Heart left ventricle (tissue), 16 donors: ENCODE measurements around the gene PLK1. TPM values are rescaled to one million over a fixed set of nuclear protein-coding genes. Genes with fewer than 3 reads are reported as not detected.
A peak's percentile ranks its signal among the peaks of the same experiment; 100 is the strongest.

Source experiments
- ATAC-seq, 4 donors: fragments of 200-7000 bp; cut with Tn5 transposase; one replicate each; pipeline ENCODE4 v1.9.1; 2020 to 2022; ENCODE audit warnings: moderate library complexity in 4 of 4, mild to moderate bottlenecking in 3 of 4, moderate number of reproducible peaks in 1 of 4
- DNase-seq, 5 donors: peaks; one replicate each; pipeline ENCODE4 v3.0.0-alpha.2; 2020
- H3K27ac ChIP-seq, 12 donors: fragments of 200-600 bp; sonication (generic) in 4 of 12; one replicate each; pipeline versions ENCODE4 v1.5.0 to v1.8.0; 2016 to 2022; ENCODE audit warnings: mild to moderate bottlenecking in 2 of 12
- H3K27me3 ChIP-seq, 9 donors: fragments of 200-600 bp; sonication (generic) in 2 of 9; one replicate each; pipeline versions ENCODE4 v1.5.1 to v1.8.0; 2016 to 2022; ENCODE audit warnings: mild to moderate bottlenecking in 3 of 9
- H3K36me3 ChIP-seq, 9 donors: fragments of 200-600 bp; sonication (generic) in 2 of 9; one replicate each; pipeline versions ENCODE4 v1.5.0 to v1.8.0; 2018 to 2022; ENCODE audit warnings: mild to moderate bottlenecking in 2 of 9
- H3K4me1 ChIP-seq, 12 donors: fragments of 200-600 bp; sonication (generic) in 4 of 12; one replicate each; pipeline versions ENCODE4 v1.5.0 to v1.8.0; 2016 to 2022; ENCODE audit warnings: mild to moderate bottlenecking in 3 of 12
- H3K4me3 ChIP-seq, 12 donors: fragments of 200-600 bp; sonication (generic) in 4 of 12; one replicate each; pipeline versions ENCODE4 v1.5.0 to v1.8.0; 2017 to 2022; ENCODE audit warnings: mild to moderate bottlenecking in 9 of 12, moderate library complexity in 4 of 12
- H3K9me3 ChIP-seq, 12 donors: fragments of 200-600 bp; sonication (generic) in 4 of 12; one replicate each; pipeline versions ENCODE4 v1.5.0 to v1.8.0; 2016 to 2022; ENCODE audit warnings: mild to moderate bottlenecking in 1 of 12
- POLR2A ChIP-seq, 2 donors: fragments of 450-650 bp; IDR thresholded peaks; one replicate each; pipeline ENCODE4 v1.6.1; 2017; ENCODE audit warnings: antibody characterized with exemption in 2 of 2, mild to moderate bottlenecking in 2 of 2, moderate library complexity in 2 of 2
- WGBS, 4 donors: extraction: QIAGEN DNeasy Blood & Tissue Kit in 2 of 4; methylation state at CpG; one replicate each; pipeline versions ENCODE4 v1.1.5 to v1.1.7; 2013 to 2018; 5-methylcytosine and 5-hydroxymethylcytosine counted together
- intact Hi-C, 10 donors: fragments of 100-400 bp; cut with DNase I; formaldehyde crosslinking; loops; one replicate each; pipeline versions ENCODE4 v1.11.1 to v1.14.2; 2022
- polyA plus RNA-seq, 2 donors: library from polyadenylated mRNA; stranded (reverse); fragments of 200-250 nt; gene quantifications; one replicate each; pipeline ENCODE4 v1.2.3, GENCODE V29; 2013
- total RNA-seq, 9 donors: library from RNA; depleted of rRNA in 2 of 9; stranded (reverse); fragments of >200 nt in 2 of 9; fragmentation: NEBNext Ultra II Directional in 3 of 9; extraction: Animal tissue kit (Norgen Biotek cat#: 25700) in 3 of 9; gene quantifications; one replicate each; pipeline versions ENCODE4 v1.1.0 to v1.2.4, GENCODE V29; 2016 to 2023
- TF ChIP-seq, protein P1 (sequence below), 12 donors: fragments of 200-600 bp; sonication (generic) in 4 of 12; IDR thresholded peaks; one replicate each; pipeline versions ENCODE4 v1.5.0 to v1.8.0; 2018 to 2022; ENCODE audit warnings: antibody characterized with exemption in 12 of 12, mild to moderate bottlenecking in 5 of 12
- donor health status: ischemic (EF 13 %, LVEDD 7.1; RV severe dilation, severe dysfunction).
- donor health status: healthy with polysubstance abuse.
- donor health status: DM: no; HTN: yes; CAD: no.
- donor health status: DM: no; HTN: no; CAD: no.
- donor health status: ischemic (EF 25% LVEDD 6.9; RV normal size, moderate dysfunction).
- donor health status: ischemic (EF 25% LVEDD 5.7; RV mildly dilated, moderate dysfunction).
- donor health status: healthy.
- donor health status: DM: yes; HTN: yes; CAD: no.
- donor health status: ischemic (EF 35%, LVEDD 5.7; RV mildly dilated, moderate dysfunction).
- donor health status: nonischemic (EF 11% LVEDD 7.7; RV severe dilation, severe dysfunction).
- donor health status: DM: yes; HTN: yes; CAD: no.
- donor health status: PGD.
- donor health status: ischemic (EF 29% LVEDD 5.4; RV normal size, mild dysfunction).
- donor health status: nonischemic (EF 23%, LVEDD 6.1; RV moderate dilation, normal function).

Gene PLK1
- total and polyA plus RNA-seq, 11 donors = 0.19 to 9.2 (median 1.1) TPM

DNA sequence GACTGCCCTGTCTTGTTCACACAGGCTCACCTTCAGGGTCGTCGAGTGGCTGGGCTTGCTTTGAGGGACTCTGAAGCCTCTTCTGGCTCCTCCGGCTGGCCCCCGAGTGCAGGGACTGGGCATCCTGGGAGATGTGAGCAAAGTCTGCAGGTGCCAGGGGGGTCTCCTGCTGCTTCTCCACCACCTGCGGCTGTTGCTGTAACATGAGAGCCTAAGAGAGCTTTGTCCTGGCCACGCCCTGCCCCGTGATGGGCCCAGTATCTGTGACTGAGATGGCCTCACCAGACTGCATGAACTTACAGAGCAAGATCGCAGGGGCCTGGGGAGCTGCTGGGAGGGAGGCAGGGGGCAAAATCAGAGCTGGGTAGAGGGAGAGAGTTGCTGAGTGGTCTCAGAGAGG, 21.8 kb downstream of the PLK1 start:
- DNase-seq = no peak

DNA sequence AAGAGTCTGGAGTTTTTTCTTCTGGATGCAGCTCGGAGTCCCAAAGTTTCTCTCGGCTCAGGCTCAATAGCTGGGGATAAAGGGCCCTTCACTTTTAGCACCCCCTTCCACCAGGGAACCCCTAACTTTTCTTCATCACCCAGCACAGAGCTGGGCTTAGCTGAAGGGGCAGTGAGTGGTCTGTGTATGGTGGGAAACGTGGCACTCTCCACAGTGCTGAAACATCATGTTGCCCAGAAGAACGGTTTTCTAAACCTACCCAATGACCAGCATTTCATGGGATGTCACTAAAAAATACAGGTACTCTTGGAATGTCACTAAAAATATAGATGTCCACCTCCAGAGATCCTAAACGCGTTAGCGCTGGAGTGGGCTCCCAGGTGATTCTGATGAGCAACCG, 22.4 kb downstream of the PLK1 start:
- peaks cover 0 to 9% (median 2%) of the 10 kb centered on the region in 12 donors for H3K9me3 ChIP-seq
- no peak overlapping the region for H3K4me3 ChIP-seq
- TF ChIP-seq, protein P1, sequence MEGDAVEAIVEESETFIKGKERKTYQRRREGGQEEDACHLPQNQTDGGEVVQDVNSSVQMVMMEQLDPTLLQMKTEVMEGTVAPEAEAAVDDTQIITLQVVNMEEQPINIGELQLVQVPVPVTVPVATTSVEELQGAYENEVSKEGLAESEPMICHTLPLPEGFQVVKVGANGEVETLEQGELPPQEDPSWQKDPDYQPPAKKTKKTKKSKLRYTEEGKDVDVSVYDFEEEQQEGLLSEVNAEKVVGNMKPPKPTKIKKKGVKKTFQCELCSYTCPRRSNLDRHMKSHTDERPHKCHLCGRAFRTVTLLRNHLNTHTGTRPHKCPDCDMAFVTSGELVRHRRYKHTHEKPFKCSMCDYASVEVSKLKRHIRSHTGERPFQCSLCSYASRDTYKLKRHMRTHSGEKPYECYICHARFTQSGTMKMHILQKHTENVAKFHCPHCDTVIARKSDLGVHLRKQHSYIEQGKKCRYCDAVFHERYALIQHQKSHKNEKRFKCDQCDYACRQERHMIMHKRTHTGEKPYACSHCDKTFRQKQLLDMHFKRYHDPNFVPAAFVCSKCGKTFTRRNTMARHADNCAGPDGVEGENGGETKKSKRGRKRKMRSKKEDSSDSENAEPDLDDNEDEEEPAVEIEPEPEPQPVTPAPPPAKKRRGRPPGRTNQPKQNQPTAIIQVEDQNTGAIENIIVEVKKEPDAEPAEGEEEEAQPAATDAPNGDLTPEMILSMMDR (IDR thresholded peaks at IDR 0.05) = no peak
- no peak for TF ChIP-seq POLR2A (IDR thresholded peaks at IDR 0.05)
- DNase-seq (no peak), ATAC-seq (no peak)
- no peaks in the 10 kb centered on the region for H3K36me3 ChIP-seq
- intact Hi-C loops = no loop called here
- peaks cover 0 to 27% (median 0%) of the 10 kb centered on the region in 9 donors for H3K27me3 ChIP-seq
- no peak overlapping the region for H3K27ac ChIP-seq
- H3K4me1 ChIP-seq = no peaks in the 10 kb centered on the region
- WGBS, 4 donors = 66 to 77% (median 72%) methylated on average over 6 to 8 of the region's 8 CpGs

More for the DNA sequence above, 21.8 kb downstream of the PLK1 start:
- peak in 1 of 4 donors; percentile 22 for ATAC-seq
- Histone ChIP-seq H3K27me3 (peaks cover 0 to 22% (median 0%) of the 10 kb centered on the region in 9 donors), H3K4me1 (no peaks in the 10 kb centered on the region), H3K4me3 (no peak overlapping the region), H3K9me3 (peaks cover 0 to 9% (median 2%) of the 10 kb centered on the region in 12 donors), H3K27ac (no peak overlapping the region), H3K36me3 (no peaks in the 10 kb centered on the region)
- intact Hi-C loops = no loop called here
- TF ChIP-seq, protein P1 (IDR thresholded peaks at IDR 0.05) = no peak
- no peak for TF ChIP-seq POLR2A (IDR thresholded peaks at IDR 0.05)
- 12 to 22% (median 14%) methylated on average over 8 of the region's 8 CpGs for WGBS, 4 donors

DNA sequence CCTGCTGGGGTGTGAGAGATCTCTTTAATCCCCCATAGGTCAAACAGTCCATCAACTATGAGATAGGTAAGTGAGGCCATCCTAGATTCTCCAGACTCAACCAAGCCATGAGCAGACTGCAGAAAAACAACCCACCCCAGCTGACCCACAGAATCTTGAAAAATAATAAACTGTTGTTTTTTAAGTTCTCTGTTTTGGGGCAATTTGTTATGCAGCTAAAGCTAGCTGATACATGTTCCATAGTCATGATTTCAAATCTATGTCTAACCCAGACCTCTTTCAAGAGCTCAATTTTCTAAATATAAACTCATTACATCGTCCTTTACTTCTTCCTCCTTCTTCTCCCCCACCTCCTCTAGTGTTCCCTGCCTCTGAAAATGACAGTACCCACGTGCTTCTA, 24.3 kb downstream of the PLK1 start:
- 51 to 65% (median 58%) methylated on average over 2 of the region's 2 CpGs for WGBS, 4 donors
- Histone ChIP-seq H3K36me3 (no peaks in the 10 kb centered on the region), H3K4me1 (no peaks in the 10 kb centered on the region), H3K27me3 (peaks cover 0 to 27% (median 3%) of the 10 kb centered on the region in 9 donors), H3K27ac (no peak overlapping the region), H3K9me3 (peaks cover 0 to 9% (median 2%) of the 10 kb centered on the region in 12 donors), H3K4me3 (no peak overlapping the region)
- TF ChIP-seq POLR2A (IDR thresholded peaks at IDR 0.05) = no peak
- TF ChIP-seq, protein P1 (IDR thresholded peaks at IDR 0.05) = no peak
- no peak for DNase-seq
- ATAC-seq = no peak
- intact Hi-C loops = no loop called here

DNA sequence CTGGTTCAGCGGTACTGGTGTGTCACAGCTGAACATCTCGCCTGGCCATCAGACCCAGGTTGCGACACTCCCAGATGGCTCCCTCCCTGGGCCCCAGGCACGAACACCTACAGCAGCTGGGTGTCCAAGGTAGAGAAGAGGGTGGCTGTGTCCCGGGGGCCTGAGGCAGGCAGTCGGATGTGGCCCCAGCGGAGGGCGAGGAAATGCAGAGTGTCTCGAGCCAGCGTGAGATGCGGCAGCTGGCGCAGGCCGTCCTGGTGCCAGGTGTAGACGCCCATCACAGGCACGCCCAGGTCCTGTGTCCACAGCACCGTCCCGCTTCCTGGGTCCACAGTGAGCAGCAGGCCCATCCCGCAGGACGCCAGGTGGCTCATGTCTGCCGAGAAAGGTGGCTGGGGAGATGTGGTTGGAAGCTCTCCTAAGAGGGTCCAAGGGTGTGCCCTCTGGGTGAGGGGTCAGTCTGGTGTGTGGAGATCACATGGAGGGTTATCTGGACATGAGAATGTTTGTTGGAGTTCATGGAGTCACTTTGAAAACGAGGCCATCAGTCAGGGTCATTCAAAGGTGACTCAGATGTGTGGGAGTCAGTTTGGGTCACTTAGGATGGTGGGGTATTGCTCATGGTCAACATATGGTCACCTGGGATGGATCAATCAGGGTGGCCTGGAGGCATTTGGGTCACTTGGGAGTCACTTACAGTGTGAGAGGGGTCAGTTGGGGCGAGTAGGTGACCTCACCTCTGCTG, 26.3 kb downstream of the PLK1 start:
- intact Hi-C loops = no loop called here
- H3K27ac ChIP-seq = no peak overlapping the region
- 65 to 88% (median 86%) methylated on average over 5 to 22 of the region's 22 CpGs for WGBS, 4 donors
- no peak for TF ChIP-seq POLR2A (IDR thresholded peaks at IDR 0.05)
- ATAC-seq = no peak
- H3K4me1 ChIP-seq = no peaks in the 10 kb centered on the region
- peaks cover 0 to 26% (median 8%) of the 10 kb centered on the region in 12 donors for H3K9me3 ChIP-seq
- peaks cover 0 to 17% (median 3%) of the 10 kb centered on the region in 9 donors for H3K27me3 ChIP-seq
- no peaks in the 10 kb centered on the region for H3K36me3 ChIP-seq
- H3K4me3 ChIP-seq = no peak overlapping the region
- DNase-seq = no peak
